Vagina (tissue), 2 donors: ENCODE results near the gene NGFR. TPM values are rescaled to one million over a fixed set of nuclear protein-coding genes. Genes with fewer than 3 reads are reported as not detected.

Source experiments
- DNase-seq, 2 donors: peaks; one replicate each; pipeline ENCODE4 v3.0.0-alpha.2; 2017; ENCODE audit errors: extremely low spot score in 2 of 2
- H3K27ac ChIP-seq: fragments of 200-600 bp; sonication (generic); one replicate; pipeline ENCODE4 v1.5.1; 2019
- H3K27me3 ChIP-seq: fragments of 200-600 bp; sonication (generic); one replicate; pipeline ENCODE4 v1.5.1; 2019
- H3K36me3 ChIP-seq, 2 donors: fragments of 200-600 bp; sonication (generic); one replicate each; pipeline ENCODE4 v1.5.1; 2017 to 2019
- H3K4me1 ChIP-seq: fragments of 200-600 bp; sonication (generic); one replicate; pipeline ENCODE4 v1.5.1; 2019
- H3K4me3 ChIP-seq, 2 donors: fragments of 200-600 bp; sonication (generic); 1 replicate in 1 of 2; 2 replicates in 1 of 2; pipeline ENCODE4 v1.5.1; 2016 to 2019
- H3K9me3 ChIP-seq: fragments of 200-600 bp; sonication (generic); one replicate; pipeline ENCODE4 v1.5.1; 2019
- POLR2A ChIP-seq, 2 donors: fragments of 450-650 bp; IDR thresholded peaks; one replicate each; pipeline ENCODE4 v1.6.1; 2017; ENCODE audit warnings: antibody characterized with exemption in 2 of 2, mild to moderate bottlenecking in 2 of 2, moderate library complexity in 2 of 2
- POLR2AphosphoS5 ChIP-seq, 2 donors: sonication (generic); formaldehyde crosslinking; IDR thresholded peaks; one replicate each; pipeline ENCODE4 v1.9.0; 2017; ENCODE audit warnings: antibody characterized with exemption in 2 of 2, mild to moderate bottlenecking in 2 of 2, low read depth in 1 of 2; ENCODE audit not compliant: insufficient read depth in 1 of 2
- intact Hi-C: fragments of 100-400 bp; cut with DNase I; formaldehyde crosslinking; loops from one replicate; pipeline ENCODE4 v1.15.1; 2023
- total RNA-seq: library from RNA; depleted of rRNA; stranded (reverse); fragments of >200 nt; gene quantifications from one replicate; pipeline ENCODE4 v1.2.3, GENCODE V29; 2016
- TF ChIP-seq, protein P1 (sequence below), 3 experiments: fragments of 450-650 bp in 2 of 3; fragments of 200-600 bp in 1 of 3; sonication (generic) in 1 of 3; IDR thresholded peaks; one replicate each; pipeline ENCODE4 v1.5.1; 2017 to 2019; ENCODE audit warnings: antibody characterized with exemption in 3 of 3, mild to moderate bottlenecking in 2 of 3, moderate library complexity in 2 of 3

NGFR gene
- total RNA-seq, 1 donor from 2014 or later = 41.7 TPM

DNA sequence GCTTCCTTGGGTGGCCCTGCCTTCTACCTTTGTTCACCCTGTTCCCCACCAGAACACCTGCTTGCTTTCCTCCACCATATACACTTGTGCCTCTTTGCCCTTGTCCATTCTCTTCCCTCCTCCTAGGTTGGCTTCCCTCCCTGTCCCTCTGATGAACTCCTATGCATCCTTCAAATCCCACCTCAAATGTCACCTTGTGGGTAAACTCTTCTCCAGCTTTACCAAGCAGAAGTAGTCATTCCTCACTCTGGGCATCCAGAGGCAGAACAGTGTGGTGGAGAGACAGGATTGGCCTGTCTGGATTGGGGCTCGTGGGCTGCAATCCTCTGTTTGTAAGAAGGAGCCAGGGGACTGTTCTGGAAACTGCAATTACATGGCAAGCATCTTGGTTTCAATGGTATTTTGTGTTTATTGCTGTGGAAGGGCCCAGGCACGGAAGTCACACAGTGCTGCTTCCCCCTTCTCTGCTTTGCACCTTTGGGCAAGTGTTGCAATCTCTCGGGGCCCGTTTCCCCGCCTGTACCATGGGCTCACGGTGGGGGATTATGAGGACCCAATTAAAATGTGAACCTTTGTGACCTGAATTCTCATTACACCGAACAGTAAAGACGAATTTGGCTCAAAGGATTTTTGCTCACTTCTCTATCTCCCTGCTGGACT, 58.7 kb downstream of the NGFR start:
- intact Hi-C loops = loop anchor here (10.0 kb wide), 3 partner anchors 149 to 441 kb away; partner anchors contain the start of gene DLX3
- H3K27me3 ChIP-seq = no peaks in the 10 kb centered on the region
- H3K36me3 ChIP-seq = no peaks in the 10 kb centered on the region
- H3K4me3 ChIP-seq = no peak overlapping the region
- H3K27ac ChIP-seq = no peak overlapping the region
- H3K4me1 ChIP-seq = peaks cover 17% of the 10 kb centered on the region
- DNase-seq = no peak
- H3K9me3 ChIP-seq = no peaks in the 10 kb centered on the region
- TF ChIP-seq POLR2AphosphoS5 (IDR thresholded peaks at IDR 0.05; ENCODE audit: insufficient read depth in 1 of 2, low read depth in 1 of 2) (no peak), POLR2A (IDR thresholded peaks at IDR 0.05) (no peak)
- TF ChIP-seq, protein P1, sequence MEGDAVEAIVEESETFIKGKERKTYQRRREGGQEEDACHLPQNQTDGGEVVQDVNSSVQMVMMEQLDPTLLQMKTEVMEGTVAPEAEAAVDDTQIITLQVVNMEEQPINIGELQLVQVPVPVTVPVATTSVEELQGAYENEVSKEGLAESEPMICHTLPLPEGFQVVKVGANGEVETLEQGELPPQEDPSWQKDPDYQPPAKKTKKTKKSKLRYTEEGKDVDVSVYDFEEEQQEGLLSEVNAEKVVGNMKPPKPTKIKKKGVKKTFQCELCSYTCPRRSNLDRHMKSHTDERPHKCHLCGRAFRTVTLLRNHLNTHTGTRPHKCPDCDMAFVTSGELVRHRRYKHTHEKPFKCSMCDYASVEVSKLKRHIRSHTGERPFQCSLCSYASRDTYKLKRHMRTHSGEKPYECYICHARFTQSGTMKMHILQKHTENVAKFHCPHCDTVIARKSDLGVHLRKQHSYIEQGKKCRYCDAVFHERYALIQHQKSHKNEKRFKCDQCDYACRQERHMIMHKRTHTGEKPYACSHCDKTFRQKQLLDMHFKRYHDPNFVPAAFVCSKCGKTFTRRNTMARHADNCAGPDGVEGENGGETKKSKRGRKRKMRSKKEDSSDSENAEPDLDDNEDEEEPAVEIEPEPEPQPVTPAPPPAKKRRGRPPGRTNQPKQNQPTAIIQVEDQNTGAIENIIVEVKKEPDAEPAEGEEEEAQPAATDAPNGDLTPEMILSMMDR (IDR thresholded peaks at IDR 0.05) = no peak

DNA sequence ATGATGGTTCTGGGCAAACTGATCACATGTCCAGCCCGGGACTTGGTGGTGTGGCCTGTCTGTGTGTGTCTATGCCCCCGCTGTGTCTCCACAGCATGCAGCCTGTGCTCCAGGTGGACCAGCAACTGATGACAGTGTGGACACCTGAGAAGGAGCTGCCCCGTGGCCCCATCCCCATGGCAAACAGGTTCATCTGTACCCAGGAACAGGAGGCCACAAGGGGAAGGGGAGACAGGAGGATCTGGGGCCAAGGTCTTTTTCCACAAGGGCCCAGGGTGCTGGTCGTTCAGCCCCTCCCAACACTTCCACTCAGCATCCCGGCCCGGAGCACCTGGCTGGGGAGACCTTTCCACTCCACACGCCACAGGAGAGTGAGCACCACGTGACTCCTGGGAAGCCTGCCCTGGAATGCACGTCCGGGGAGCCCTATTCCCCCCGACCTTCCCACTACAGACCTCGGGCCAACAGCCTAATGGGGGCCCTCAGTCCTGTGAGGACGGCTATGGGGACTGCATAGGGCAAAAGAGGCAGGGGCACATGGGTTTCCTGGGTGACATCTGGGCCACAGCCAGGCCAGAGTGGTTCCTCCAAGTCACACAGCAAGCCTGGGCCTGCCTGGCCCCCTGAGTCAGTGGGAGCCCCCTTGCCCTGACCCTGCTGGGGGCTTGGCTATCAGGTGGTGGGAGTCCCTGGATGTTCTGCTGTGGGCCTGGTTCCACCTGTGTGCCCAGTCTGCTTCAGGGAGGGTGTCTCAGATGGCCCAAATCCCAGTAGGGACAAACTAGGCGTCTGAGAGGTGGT, 59.8 kb downstream of the NGFR start:
- Histone ChIP-seq H3K4me3 (no peak overlapping the region), H3K9me3 (no peaks in the 10 kb centered on the region), H3K27ac (no peak overlapping the region), H3K36me3 (no peaks in the 10 kb centered on the region), H3K4me1 (peaks cover 17% of the 10 kb centered on the region), H3K27me3 (no peaks in the 10 kb centered on the region)
- intact Hi-C loops = loop anchor here (5.0 to 10.0 kb wide), 4 partner anchors 123 to 440 kb away; partner anchors contain the start of gene DLX3
- TF ChIP-seq, protein P1 (IDR thresholded peaks at IDR 0.05) = no peak
- no peak for TF ChIP-seq POLR2AphosphoS5 (IDR thresholded peaks at IDR 0.05; ENCODE audit: insufficient read depth in 1 of 2, low read depth in 1 of 2)
- TF ChIP-seq POLR2A (IDR thresholded peaks at IDR 0.05) = no peak
- peak in 1 of 2 donors; percentile 83 for DNase-seq

DNA sequence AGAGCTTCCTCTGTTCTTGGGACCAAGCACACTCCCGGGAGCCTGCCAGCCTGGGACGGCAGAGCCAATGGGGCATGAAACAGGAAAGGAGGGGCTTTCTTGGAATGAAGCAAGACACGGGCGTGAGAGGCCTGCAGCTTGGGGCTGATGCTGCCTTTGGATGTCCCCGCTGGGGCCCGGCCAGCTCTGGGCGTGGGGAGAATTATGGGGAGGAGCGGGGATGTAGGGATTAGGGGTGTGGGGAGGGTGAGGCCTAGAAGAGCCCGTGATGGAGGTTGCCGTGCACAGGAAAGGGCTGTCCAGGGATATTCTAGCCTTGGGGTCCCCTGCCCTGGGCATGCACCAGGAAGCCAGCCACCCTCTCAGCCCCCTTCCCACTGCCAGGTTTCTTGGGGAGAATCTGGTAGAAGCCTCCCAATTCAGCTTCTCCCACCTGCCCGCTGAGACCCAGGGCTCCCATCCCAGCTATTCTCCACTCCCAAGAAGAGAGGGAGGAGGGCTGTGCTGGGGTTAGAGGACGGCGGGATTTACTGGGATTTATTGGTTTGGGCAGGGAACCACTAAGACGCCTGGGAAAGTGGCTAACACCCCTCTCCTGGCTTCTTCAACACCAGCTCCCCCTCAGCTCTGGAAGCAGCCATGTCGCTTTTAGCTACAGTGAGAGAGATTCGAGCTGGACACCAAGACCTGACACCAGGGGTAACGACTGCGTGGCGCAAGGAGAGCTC, 60.6 kb downstream of the NGFR start:
- no peaks in the 10 kb centered on the region for H3K36me3 ChIP-seq
- DNase-seq = no peak
- H3K27ac ChIP-seq = no peak overlapping the region
- no peaks in the 10 kb centered on the region for H3K27me3 ChIP-seq
- TF ChIP-seq POLR2A (IDR thresholded peaks at IDR 0.05) (no peak), POLR2AphosphoS5 (IDR thresholded peaks at IDR 0.05; ENCODE audit: insufficient read depth in 1 of 2, low read depth in 1 of 2) (no peak)
- TF ChIP-seq, protein P1 (IDR thresholded peaks at IDR 0.05) = no peak
- intact Hi-C loops = loop anchor here (2.0 to 10.0 kb wide), 5 partner anchors 61 to 439 kb away; partner anchors contain the start of genes DLX3 and NGFR
- peaks cover 17% of the 10 kb centered on the region for H3K4me1 ChIP-seq
- no peaks in the 10 kb centered on the region for H3K9me3 ChIP-seq
- H3K4me3 ChIP-seq = no peak overlapping the region

DNA sequence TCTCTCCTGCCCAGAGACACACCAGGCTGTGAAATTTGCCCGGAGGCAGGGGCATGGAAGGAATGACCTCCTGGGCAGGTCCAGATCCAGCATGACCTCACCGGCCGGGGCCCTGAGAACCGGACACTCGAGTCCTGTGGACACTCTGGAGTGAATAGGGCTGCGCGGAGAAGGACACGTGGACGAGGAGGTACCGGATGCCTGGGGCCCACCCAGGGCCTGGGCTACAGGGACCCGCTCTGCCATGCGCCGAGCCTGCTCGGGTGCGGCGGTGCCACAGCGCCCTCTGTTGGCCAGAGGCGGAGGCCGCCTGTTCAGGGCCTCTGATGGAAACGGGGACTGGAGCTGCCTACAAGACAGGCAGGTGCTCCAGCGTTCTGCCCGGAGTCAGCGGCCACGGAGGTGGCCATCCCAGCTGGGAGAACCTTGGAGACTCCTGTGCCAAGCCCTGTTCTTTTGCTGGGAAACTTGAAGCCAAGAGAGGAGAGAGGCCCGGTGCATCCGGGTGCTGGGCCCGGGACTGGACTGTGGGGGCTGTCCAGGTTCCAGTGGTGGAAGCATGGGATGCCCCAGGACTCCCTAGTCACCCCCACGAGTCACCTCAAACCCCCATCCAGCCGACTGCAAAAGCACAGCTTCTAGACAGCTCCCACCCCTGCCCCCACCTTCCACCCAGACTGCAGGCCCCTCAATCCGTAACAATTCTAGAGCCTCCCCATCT, 61.3 kb downstream of the NGFR start:
- no peaks in the 10 kb centered on the region for H3K27me3 ChIP-seq
- H3K36me3 ChIP-seq = no peaks in the 10 kb centered on the region
- intact Hi-C loops = loop anchor here (2.0 to 10.0 kb wide), 5 partner anchors 62 to 438 kb away; partner anchors contain the start of genes DLX3 and NGFR
- no peak overlapping the region for H3K27ac ChIP-seq
- H3K4me1 ChIP-seq = peaks cover 17% of the 10 kb centered on the region
- TF ChIP-seq, protein P1 (IDR thresholded peaks at IDR 0.05) = peak; percentile 95 to 98 (median 97)
- TF ChIP-seq POLR2A (IDR thresholded peaks at IDR 0.05) = no peak
- H3K9me3 ChIP-seq = no peaks in the 10 kb centered on the region
- no peak overlapping the region for H3K4me3 ChIP-seq
- peak in 1 of 2 donors; percentile 86 for DNase-seq
